Activated CD8-positive, alpha-beta memory T cell treated with anti-CD3 and anti-CD28 coated beads for 1 hour (primary cell): ENCODE measurements around the gene AGRP.

Experiments
- DNase-seq, 2 donors: peaks; one replicate each; pipeline ENCODE4 v3.0.0-alpha.2; 2020; ENCODE audit warnings: low read depth in 1 of 2; ENCODE audit errors: extremely low read depth in 1 of 2

AGRP gene

GRCh38 chr16:67463691-67464090 is 19.7 kb downstream of the AGRP start:
- no peak for DNase-seq

- no peak for DNase-seq
Observed at GRCh38 chr16:67463059-67463458, 20.3 kb downstream of the AGRP start.

- DNase-seq: no peak
Observed at GRCh38 chr16:67462279-67462655, 21.1 kb downstream of the AGRP start.

GRCh38 chr16:67461600-67462278 is 21.6 kb downstream of the AGRP start:
- no peak for DNase-seq

- no peak for DNase-seq
Observed at GRCh38 chr16:67460961-67461360, 22.4 kb downstream of the AGRP start.

- no peak for DNase-seq
Observed at GRCh38 chr16:67460168-67460567, 23.2 kb downstream of the AGRP start.

- no peak for DNase-seq
Observed at GRCh38 chr16:67459861-67460150, 23.5 kb downstream of the AGRP start.

- DNase-seq: no peak
Observed at GRCh38 chr16:67459066-67459860, 24.1 kb downstream of the AGRP start.

GRCh38 chr16:67458121-67458641 is 25.2 kb downstream of the AGRP start:
- DNase-seq: no peak

- no peak for DNase-seq
Observed at GRCh38 chr16:67457611-67458010, 25.7 kb downstream of the AGRP start.

- no peak for DNase-seq
Observed at GRCh38 chr16:67456391-67457081, 26.8 kb downstream of the AGRP start.

- no peak for DNase-seq
Observed at GRCh38 chr16:67454852-67455251, 28.5 kb downstream of the AGRP start.

- no peak for DNase-seq
Observed at GRCh38 chr16:67454104-67454503, 29.2 kb downstream of the AGRP start.

- no peak for DNase-seq
Observed at GRCh38 chr16:67451704-67452435, 31.5 kb downstream of the AGRP start.

GRCh38 chr16:67451061-67451703 is 32.2 kb downstream of the AGRP start:
- DNase-seq: no peak

- no peak for DNase-seq
Observed at GRCh38 chr16:67449739-67450138, 33.6 kb downstream of the AGRP start.

GRCh38 chr16:67449336-67449735 is 34.0 kb downstream of the AGRP start:
- DNase-seq: no peak

GRCh38 chr16:67448580-67448979 is 34.8 kb downstream of the AGRP start:
- no peak for DNase-seq

GRCh38 chr16:67447508-67448076 is 35.8 kb downstream of the AGRP start:
- no peak for DNase-seq

- no peak for DNase-seq
Observed at GRCh38 chr16:67446968-67447507, 36.3 kb downstream of the AGRP start.
